ENCODE results near the gene EXOC3L4.
"Not testable (repeated sequence)": the region's sequence is repeated elsewhere in the genome, so short reads cannot be mapped to it uniquely, and the experiment has no call there.

EXOC3L4 gene

DNA sequence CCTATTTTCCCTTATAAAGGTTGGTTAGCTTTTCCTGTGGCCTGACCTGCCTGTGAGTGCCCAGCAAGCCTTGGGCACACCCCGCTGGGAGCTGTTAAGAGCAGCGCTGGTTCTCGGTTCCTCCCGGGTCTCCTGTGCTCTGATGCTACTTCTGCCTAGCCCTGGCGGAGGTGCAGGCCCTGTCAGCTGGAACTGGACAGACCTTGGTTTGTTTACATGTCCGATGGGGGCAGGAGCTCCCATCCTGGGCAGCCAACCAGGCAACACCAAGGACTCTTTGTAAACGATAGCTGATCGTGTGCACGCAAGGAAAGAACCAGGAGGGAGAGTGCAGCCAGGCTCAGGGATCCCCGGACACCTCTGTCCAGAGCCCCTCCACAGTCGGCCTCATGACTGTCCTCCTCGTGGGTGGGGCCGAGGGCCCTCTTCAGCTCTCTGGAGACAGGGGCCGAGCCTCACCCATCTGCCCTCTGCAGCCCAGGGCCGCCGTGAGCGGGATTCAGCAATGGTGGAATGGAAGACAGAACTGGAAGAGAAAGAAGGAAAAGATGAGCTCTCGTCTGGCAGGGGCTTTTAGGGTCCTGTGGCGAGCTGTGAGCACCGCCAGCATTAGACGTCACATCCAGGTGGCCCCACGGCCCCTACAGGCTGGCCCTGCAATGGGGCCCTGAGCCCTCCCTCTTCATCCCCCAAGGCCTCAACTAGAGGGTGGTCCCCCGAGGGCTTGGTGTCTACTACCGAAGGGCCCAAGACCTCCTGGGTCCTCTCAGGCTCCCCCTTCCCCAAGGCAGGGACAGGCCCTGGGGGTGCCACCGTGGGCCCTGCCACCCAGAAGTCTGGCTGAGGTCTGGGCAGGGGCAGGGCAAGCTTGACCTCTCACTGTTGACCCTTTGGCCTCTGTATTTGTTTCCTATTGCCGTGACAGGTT is 41.1 kb downstream of the EXOC3L4 start:
- DNase-seq, result no peak

DNA sequence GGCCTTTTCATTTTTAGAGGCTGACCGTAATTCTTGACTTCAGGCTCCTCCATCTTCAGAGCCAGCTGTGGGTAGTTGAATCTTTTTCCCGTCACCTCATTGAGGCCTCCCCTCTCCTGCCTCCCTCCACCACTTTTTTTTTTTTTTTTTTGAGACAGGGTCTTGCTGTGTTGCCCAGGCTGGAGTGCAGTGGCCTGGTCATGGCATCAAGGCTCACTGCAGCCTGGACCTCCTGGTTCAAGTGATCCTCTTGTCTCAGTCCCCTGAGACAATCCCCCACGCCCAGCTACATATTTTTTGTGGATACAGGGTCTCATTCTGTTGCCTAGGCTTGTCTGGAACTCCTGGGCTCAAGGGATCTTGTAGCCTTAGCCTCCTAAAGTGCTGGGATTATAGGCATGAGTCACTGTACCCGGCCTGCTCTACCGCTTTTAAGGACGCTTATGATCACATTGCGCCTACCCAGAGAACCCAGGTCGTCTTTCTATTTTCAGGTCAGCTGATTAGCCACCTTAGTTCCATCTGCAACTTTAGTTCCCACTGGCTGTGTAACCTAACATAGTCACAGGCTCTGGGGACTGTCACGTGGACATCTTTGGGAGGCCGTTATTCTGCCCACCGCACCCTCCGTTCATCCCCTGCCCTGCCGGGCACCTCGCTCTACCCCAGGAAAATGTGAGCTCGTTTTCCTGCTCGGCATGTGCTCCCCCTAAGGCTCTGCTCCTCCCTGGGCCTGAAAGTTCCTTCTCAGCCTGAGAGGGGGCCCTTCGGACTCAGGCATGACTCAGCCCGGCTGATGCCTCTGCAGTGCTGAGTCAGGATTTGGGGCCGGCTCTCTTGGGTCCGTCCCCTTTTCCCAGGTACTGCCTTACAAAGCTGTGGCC is 42.1 kb downstream of the EXOC3L4 start:
- no peak for DNase-seq

DNA sequence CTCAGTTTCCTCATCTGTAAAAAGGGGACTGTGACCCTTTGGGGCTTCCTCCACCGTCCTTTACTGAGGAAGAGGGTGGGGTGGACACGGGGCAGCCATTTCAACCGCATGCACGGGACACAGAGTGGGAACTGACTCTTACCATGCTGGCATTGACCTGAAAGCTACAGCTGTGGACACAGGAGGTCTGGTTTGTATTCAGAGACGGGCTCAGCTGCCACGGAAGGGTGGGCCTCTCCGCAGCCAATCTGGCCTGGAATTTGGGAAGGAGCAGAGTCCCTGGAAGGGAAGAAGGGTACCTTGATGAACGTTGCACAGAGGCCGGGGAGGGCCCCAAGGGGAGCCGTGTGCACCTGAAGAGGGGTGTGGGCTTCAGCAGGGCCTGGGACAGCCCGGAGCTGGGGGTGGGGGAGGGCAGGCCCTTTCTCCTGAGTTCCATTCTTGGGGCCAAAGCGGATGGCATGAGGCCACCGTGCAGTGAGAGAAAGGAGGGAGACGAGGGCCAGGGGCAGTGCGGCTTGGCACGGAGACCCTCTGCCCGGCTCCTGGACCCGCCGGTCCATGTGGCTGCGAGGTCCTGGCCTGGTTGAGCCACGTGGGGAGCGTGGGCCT is 43.3 kb downstream of the EXOC3L4 start:
- no peak for DNase-seq

GRCh38 chr14:103138301-103139131 is 44.0 kb downstream of the EXOC3L4 start:
- DNase-seq, result no peak

DNA sequence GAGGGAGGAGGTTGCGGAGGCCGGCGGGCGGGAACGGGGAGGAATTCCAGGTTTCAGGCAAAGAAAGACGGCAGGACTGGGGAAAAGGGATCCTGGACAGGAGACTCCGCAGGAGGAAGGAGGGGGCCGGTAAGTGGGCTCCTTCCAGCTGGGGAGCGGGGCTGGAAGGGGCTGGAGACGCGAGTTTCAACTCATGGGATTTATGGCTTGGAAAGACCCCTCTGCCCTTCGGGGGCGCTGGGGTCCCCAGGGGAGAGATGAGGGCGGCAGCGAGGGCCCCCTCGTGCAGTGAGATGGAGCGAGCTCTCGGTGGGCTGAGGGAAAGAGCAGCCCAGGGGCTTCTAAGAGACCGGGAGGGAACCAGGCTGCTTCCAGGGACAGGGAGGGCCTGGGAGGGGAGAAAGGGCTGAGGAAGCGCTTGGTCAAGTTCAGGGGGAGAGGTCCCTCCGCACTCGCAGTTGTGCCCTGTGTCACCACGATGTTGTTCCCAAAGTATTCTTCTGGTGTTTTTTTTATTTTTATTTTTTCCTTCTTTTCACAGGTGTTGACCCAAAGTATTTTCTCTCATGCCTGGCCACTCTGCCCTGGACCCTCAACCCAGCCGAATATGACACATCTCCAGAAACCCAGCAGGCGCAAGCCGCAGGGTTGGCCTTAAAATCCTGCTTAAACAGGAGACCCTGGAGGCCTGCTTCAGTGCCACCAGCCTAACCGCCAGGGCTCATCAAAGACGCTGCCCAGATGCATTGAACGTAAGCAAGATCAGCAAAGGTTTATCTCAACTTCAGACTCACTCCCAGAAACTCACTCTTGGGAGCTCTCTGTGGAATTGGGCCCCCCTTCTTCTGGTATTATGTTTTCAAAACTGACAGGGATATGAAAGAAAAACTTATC is 44.9 kb downstream of the EXOC3L4 start:
- DNase-seq, result no peak

DNA sequence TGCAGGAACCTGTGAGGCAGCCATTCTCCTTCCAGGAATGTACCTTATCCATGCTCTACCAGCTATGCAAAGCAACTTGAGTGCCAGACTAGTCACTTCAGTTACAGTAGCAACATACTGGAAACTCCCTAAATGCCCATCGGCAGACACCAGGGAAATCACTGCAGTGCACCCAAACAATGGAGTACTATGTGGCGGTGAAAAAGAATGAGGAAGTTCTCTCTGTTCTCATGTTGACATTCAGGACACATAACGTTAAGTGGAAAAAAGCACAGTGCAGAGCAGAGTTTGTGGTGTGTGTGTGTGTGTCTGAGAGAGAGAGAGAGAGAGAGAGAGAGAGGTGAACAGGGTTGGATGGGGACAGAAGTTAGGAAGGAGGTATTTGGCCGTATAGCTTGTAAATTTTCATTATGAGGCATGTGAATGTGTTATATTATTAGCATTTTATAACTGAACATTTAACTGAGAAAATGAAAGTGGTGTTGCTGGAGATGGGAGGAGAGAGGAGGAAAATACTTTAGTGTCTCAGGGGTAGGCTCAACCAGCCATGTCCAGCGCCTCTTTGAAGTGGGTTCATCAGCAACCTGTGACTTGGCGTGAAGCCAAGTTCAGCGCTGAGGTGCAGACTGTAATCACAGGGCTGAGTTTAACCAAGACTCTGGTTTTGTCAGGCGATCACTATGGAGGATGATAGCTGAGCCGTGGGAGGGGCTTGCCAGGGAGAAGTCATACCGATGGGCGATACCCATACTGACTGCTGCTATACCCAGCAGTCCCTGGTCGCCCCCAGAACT is 46.0 kb downstream of the EXOC3L4 start:
- no peak for DNase-seq

DNA sequence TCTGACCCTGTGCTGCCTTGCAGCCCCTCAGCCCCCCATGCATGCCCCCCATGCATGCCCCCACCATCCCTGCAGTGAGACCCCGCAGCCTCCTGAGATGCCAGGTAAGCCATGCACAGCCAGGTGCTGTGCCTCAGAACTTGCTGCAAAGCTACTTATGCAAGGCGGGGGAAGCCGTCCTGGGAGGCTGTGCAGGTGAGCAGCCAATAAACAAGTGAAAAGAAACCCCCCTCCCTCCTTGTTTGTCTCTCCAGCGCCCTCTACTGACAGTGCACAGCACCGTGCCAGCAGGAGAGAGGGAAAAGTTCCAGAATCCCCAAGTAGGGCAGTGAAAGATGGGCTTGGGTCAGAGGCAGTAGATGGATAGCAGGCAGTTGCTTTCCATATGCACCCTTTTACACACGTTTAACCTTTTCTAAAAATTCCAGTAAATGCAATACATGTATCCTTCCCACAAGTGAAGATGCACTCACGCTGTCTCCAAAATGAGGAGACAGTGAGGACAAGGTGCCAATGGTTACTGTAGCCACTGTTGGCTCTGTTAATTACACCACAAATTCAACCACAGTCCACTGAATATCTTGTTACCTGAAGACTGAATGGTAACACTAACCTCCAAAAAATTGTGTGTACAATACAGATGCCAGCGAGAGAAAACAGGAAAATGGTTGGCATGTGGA is 46.7 kb downstream of the EXOC3L4 start:
- peak; percentile 55 for DNase-seq

DNA sequence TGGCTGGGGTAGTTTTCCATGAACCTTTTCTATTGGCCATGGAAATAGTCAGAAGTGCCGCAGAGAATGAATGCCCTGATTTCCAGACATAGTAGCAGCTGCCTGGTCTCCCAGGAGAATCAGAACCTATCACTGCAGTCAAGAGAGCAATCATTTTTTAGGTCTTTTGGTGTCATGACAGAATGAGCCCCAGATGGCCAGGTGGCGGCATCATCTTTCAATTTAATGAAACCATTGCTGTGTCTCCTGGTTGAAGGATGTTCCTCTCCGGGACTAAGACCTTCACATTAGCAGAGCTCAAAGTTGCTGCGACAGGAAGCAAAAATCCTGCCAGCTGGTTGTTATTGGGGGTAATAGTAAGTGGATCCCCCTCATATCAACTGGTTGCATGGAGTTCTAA is 47.5 kb downstream of the EXOC3L4 start:
- no peak for DNase-seq

GRCh38 chr14:103142721-103143302 is 48.3 kb downstream of the EXOC3L4 start:
- DNase-seq, result no peak

- no peak for DNase-seq
Measured at GRCh38 chr14:103143506-103143905, 49.0 kb downstream of the EXOC3L4 start.

DNA sequence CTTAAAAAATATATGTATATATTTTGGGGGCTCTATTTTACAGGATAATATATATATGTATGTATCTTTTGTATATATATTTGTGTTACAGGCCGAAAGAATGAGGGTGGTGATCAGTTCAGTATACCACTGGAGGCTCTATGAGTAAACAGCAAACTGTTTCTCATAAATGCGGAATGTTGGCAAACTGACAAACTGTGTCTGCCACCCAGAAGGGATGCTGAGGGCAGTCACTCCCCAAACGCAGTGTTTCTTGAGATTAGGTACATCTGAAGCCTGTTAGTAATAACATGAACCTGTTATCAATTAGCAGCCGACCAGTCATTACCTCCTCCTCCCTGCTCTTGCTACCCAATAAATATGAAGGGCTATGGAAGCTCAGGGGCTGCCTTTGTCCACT is 49.6 kb downstream of the EXOC3L4 start:
- no peak for DNase-seq

GRCh38 chr14:103146141-103146709 is 51.7 kb downstream of the EXOC3L4 start:
- no peak for DNase-seq

DNA sequence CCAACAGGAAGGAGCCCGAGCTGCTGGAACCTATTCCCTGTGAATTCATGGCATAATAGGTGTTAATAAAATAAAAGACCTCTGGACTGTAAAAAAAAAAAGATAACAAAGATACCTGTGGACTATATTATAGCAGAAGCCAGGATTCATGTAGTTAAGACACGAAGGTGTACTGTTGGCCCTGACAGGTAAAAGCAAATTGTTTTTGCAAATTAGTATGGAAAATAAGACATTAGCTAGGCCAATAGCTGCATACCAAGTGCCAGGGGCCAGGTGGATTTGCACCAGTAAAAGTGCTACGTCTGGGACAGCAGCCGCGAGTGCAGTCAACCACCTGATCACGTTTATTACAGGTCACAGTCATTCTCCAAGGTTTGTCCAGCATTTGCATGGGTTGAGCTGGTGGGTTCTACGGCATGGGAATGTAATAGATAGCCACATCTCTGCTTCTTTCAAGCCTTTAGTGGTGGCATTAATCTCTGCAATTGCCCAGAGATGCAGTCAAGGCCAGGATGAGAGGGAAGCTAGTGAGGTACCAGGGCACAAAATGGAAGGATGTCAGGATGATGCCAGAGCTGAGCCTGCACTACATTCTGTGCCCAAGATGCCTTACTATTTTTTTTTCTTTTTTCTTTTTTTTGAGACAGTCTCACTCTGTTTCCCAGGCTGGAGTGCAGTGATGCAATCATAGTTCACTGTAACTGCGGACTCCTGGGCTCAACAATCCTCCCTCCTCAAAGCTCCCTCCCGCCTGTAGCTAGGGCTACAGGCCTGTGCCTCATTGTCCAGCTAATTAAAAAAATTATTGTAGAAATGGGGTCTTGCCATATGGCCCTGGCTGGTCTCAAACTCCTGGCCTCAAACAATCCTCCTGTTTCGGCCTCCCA is 55.1 kb downstream of the EXOC3L4 start:
- no peak for DNase-seq

GRCh38 chr14:103151270-103151945 is 56.9 kb downstream of the EXOC3L4 start:
- no peak for DNase-seq

- no peak for DNase-seq
Measured at GRCh38 chr14:103155010-103155409, 60.5 kb downstream of the EXOC3L4 start.

DNA sequence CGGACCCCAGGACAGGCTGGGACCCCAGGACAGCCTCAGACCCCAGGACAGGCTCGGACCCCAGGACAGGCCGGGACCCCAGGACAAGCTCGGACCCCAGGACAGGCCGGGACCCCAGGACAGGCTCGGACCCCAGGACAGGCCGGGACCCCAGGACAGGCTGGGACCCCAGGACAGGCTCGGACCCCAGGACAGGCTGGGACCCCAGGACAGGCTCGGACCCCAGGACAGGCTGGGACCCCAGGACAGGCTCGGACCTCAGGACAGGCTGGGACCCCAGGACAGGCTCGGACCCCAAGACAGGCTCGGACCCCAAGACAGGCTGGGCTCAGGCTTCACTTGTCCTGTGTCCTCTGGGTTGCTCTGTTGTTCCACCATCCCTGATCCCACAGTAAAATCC is 60.9 kb downstream of the EXOC3L4 start:
- not testable (repeated sequence) for DNase-seq

DNA sequence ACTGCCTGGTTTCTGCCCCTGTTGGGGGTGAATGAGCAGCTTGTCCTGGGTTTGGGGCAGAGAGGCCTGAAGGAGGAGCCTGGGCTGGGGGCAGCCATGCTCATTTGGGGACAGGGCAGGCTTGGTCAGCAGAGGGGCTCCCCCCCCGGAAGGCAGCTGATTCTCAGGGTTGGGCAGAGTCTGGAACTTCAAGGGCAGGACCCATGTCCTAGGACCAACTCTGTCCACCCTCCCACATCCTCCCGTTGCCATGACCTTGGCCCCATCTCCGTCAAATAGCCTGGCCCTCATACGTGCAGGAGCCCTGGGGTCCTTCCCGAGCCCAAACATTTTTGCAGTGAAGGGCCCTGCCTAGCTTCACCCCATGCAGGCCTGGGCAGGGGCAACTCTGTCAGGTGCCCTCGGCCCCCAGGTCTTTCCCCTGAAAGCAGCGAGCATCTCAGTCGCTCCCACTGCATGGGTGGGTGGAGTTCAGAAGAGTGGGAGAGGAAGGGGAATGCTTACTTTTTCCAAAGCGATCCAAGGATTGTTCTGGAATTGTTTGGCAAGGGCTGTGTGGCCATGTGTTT is 61.4 kb downstream of the EXOC3L4 start:
- no peak for DNase-seq
